Measurements from ENCODE around the gene CENPO.
"Not testable (repeated sequence)": the region's sequence is repeated elsewhere in the genome, so short reads cannot be mapped to it uniquely, and the experiment has no call there.

Gene CENPO

GRCh38 chr2:24771764-24772586 is 21.2 kb upstream of the CENPO start:
- H3K9me3 Mint-ChIP-seq: no peaks in the 10 kb centered on the region
- no peak overlapping the region for H3K27ac Mint-ChIP-seq
- DNase-seq (ENCODE audit: low spot score in 2 of 2): no peak
- H3K4me1 Mint-ChIP-seq: peaks cover 7% of the 10 kb centered on the region
- H3K36me3 Mint-ChIP-seq: peaks cover 36% of the 10 kb centered on the region
- no peak overlapping the region for H3K4me3 Mint-ChIP-seq
- ATAC-seq: no peak

GRCh38 chr2:24774373-24774772 is 18.9 kb upstream of the CENPO start:
- ATAC-seq: no peak
- Mint-ChIP-seq H3K9me3 (no peaks in the 10 kb centered on the region), H3K4me1 (peaks cover 6% of the 10 kb centered on the region), H3K36me3 (peaks cover 12% of the 10 kb centered on the region), H3K27ac (no peak overlapping the region), H3K4me3 (no peak overlapping the region)
- no peak for DNase-seq (ENCODE audit: low spot score in 2 of 2)

GRCh38 chr2:24779116-24779515 is 14.1 kb upstream of the CENPO start:
- DNase-seq (ENCODE audit: low spot score in 2 of 2) (no peak), ATAC-seq (no peak)
- no peaks in the 10 kb centered on the region for H3K4me1 Mint-ChIP-seq
- H3K4me3 Mint-ChIP-seq: no peak overlapping the region
- H3K9me3 Mint-ChIP-seq: no peaks in the 10 kb centered on the region
- no peak overlapping the region for H3K27ac Mint-ChIP-seq
- H3K36me3 Mint-ChIP-seq: no peaks in the 10 kb centered on the region

GRCh38 chr2:24783641-24784040 is 9.6 kb upstream of the CENPO start:
- H3K4me1 Mint-ChIP-seq: no peaks in the 10 kb centered on the region
- no peaks in the 10 kb centered on the region for H3K36me3 Mint-ChIP-seq
- no peak overlapping the region for H3K4me3 Mint-ChIP-seq
- DNase-seq (ENCODE audit: low spot score in 2 of 2) (no peak), ATAC-seq (no peak)
- H3K27ac Mint-ChIP-seq: no peak overlapping the region
- H3K9me3 Mint-ChIP-seq: no peaks in the 10 kb centered on the region

GRCh38 chr2:24785671-24786321 is 7.4 kb upstream of the CENPO start:
- DNase-seq (ENCODE audit: low spot score in 2 of 2) (no peak), ATAC-seq (peak; percentile 39)
- H3K4me3 Mint-ChIP-seq: no peak overlapping the region
- no peak overlapping the region for H3K27ac Mint-ChIP-seq
- no peaks in the 10 kb centered on the region for H3K9me3 Mint-ChIP-seq
- H3K36me3 Mint-ChIP-seq: peaks cover 6% of the 10 kb centered on the region
- H3K4me1 Mint-ChIP-seq: no peaks in the 10 kb centered on the region

- DNase-seq (ENCODE audit: low spot score in 2 of 2): no peak
- peaks cover 4% of the 10 kb centered on the region for H3K4me1 Mint-ChIP-seq
- H3K9me3 Mint-ChIP-seq: no peaks in the 10 kb centered on the region
- no peak for ATAC-seq
- H3K4me3 Mint-ChIP-seq: no peak overlapping the region
- H3K27ac Mint-ChIP-seq: no peak overlapping the region
- H3K36me3 Mint-ChIP-seq: peaks cover 8% of the 10 kb centered on the region
These were observed 5.7 kb upstream of the CENPO start for GRCh38 chr2:24787532-24787931.

GRCh38 chr2:24788816-24789215 is 4.4 kb upstream of the CENPO start:
- Mint-ChIP-seq H3K4me1 (peaks cover 12% of the 10 kb centered on the region), H3K4me3 (no peak overlapping the region), H3K36me3 (peaks cover 20% of the 10 kb centered on the region), H3K9me3 (no peaks in the 10 kb centered on the region), H3K27ac (no peak overlapping the region)
- no peak for DNase-seq (ENCODE audit: low spot score in 2 of 2)
- ATAC-seq: no peak

GRCh38 chr2:24791452-24791851 is 1.8 kb upstream of the CENPO start:
- DNase-seq (ENCODE audit: low spot score in 2 of 2): peak in 1 of 2 donors; percentile 39
- Mint-ChIP-seq H3K27ac (no peak overlapping the region), H3K9me3 (no peaks in the 10 kb centered on the region), H3K4me3 (no peak overlapping the region), H3K36me3 (peaks cover 44% of the 10 kb centered on the region), H3K4me1 (peaks cover 14% of the 10 kb centered on the region)
- ATAC-seq: no peak

- Mint-ChIP-seq H3K36me3 (peaks cover 53% of the 10 kb centered on the region), H3K9me3 (no peaks in the 10 kb centered on the region), H3K4me1 (peaks cover 25% of the 10 kb centered on the region), H3K27ac (peak overlapping the region; percentile 100), H3K4me3 (peak overlapping the region; percentile 99)
- ATAC-seq: no peak
- DNase-seq (ENCODE audit: low spot score in 2 of 2): no peak
These were observed 717 bp upstream of the CENPO start for GRCh38 chr2:24792542-24792873.

- H3K36me3 Mint-ChIP-seq: peaks cover 64% of the 10 kb centered on the region
- H3K4me3 Mint-ChIP-seq: peak overlapping the region; percentile 99
- DNase-seq (ENCODE audit: low spot score in 2 of 2) (peak in 1 of 2 donors; percentile 13), ATAC-seq (no peak)
- H3K27ac Mint-ChIP-seq: peak overlapping the region; percentile 100
- no peaks in the 10 kb centered on the region for H3K9me3 Mint-ChIP-seq
- H3K4me1 Mint-ChIP-seq: peaks cover 30% of the 10 kb centered on the region
These were observed 673 bp downstream of the CENPO start for GRCh38 chr2:24793761-24794435.

- Mint-ChIP-seq H3K4me3 (no peak overlapping the region), H3K36me3 (peaks cover 83% of the 10 kb centered on the region), H3K27ac (no peak overlapping the region), H3K4me1 (peaks cover 25% of the 10 kb centered on the region), H3K9me3 (no peaks in the 10 kb centered on the region)
- DNase-seq (ENCODE audit: low spot score in 2 of 2) (no peak), ATAC-seq (no peak)
These were observed 4.4 kb downstream of the CENPO start for GRCh38 chr2:24797644-24798043.

- not testable (repeated sequence) for H3K4me3 Mint-ChIP-seq; ATAC-seq; H3K27ac Mint-ChIP-seq; DNase-seq (ENCODE audit: low spot score in 2 of 2); H3K9me3 Mint-ChIP-seq
- H3K4me1 Mint-ChIP-seq: peaks cover 27% of the 10 kb centered on the region
- peaks cover 73% of the 10 kb centered on the region for H3K36me3 Mint-ChIP-seq
These were observed 7.3 kb downstream of the CENPO start for GRCh38 chr2:24800487-24800886.

- ATAC-seq; DNase-seq (ENCODE audit: low spot score in 2 of 2); H3K4me3 Mint-ChIP-seq; H3K9me3 Mint-ChIP-seq: not testable (repeated sequence)
- peak overlapping the region; percentile 35 for H3K27ac Mint-ChIP-seq
- H3K4me1 Mint-ChIP-seq: peaks cover 29% of the 10 kb centered on the region
- peaks cover 58% of the 10 kb centered on the region for H3K36me3 Mint-ChIP-seq
These were observed 12.8 kb downstream of the CENPO start for GRCh38 chr2:24805811-24806660.

- ATAC-seq (no peak), DNase-seq (ENCODE audit: low spot score in 2 of 2) (no peak)
- peaks cover 55% of the 10 kb centered on the region for H3K36me3 Mint-ChIP-seq
- H3K27ac Mint-ChIP-seq: no peak overlapping the region
- H3K4me3 Mint-ChIP-seq: no peak overlapping the region
- peaks cover 29% of the 10 kb centered on the region for H3K4me1 Mint-ChIP-seq
- H3K9me3 Mint-ChIP-seq: no peaks in the 10 kb centered on the region
These were observed 13.4 kb downstream of the CENPO start for GRCh38 chr2:24806661-24807036.

Data from stimulated activated effector memory CD8-positive, alpha-beta T cell treated with anti-CD3 and anti-CD28 coated beads, Interleukin-12 subunit alpha, Interleukin-12 subunit beta, amount 100 ng/mL, for 72 hours (primary cell).